Prostate gland (tissue), 2 donors: Measurements from ENCODE around the gene EXOSC2. TPM values are rescaled to one million over a fixed set of nuclear protein-coding genes. Genes with fewer than 3 reads are reported as not detected.
A peak's percentile ranks its signal among the peaks of the same experiment; 100 is the strongest.

Experiments
- DNase-seq: peaks from one replicate; pipeline ENCODE4 v3.0.0-alpha.2; 2019; ENCODE audit warnings: low spot score
- H3K27ac ChIP-seq, 2 donors: fragments of 200-600 bp; sonication (generic); 2 replicates each; pipeline ENCODE4 v1.5.1; 2017 to 2019
- H3K27me3 ChIP-seq: fragments of 200-600 bp; sonication (generic); replicated peaks from 2 replicates; pipeline ENCODE4 v1.5.1; 2019; ENCODE audit not compliant: insufficient read depth
- H3K36me3 ChIP-seq, 2 donors: fragments of 200-600 bp; sonication (generic); 1 replicate in 1 of 2; 2 replicates in 1 of 2; pipeline versions ENCODE4 v1.5.1 to v1.8.1; 2017 to 2019
- H3K4me1 ChIP-seq: fragments of 200-600 bp; sonication (generic); replicated peaks from 2 replicates; pipeline ENCODE4 v1.5.1; 2019
- H3K4me3 ChIP-seq, 2 donors: fragments of 200-600 bp; sonication (generic); 2 replicates each; pipeline ENCODE4 v1.5.1; 2017 to 2019
- H3K9me3 ChIP-seq: fragments of 200-600 bp; sonication (generic); 2 replicates; pipeline ENCODE4 v1.5.1; 2017
- CTCF ChIP-seq, 4 experiments: fragments of 200-600 bp in 2 of 4; fragments of 450-650 bp in 2 of 4; sonication (generic) in 2 of 4; IDR thresholded peaks; 1 replicate in 3 of 4; 2 replicates in 1 of 4; pipeline ENCODE4 v1.5.1; 2016 to 2019; ENCODE audit warnings: antibody characterized with exemption in 4 of 4, mild to moderate bottlenecking in 2 of 4, moderate library complexity in 2 of 4
- POLR2A ChIP-seq: fragments of 450-650 bp; IDR thresholded peaks from one replicate; pipeline ENCODE4 v1.6.1; 2016; ENCODE audit warnings: antibody characterized with exemption, mild to moderate bottlenecking
- POLR2AphosphoS5 ChIP-seq: sonication (generic); formaldehyde crosslinking; IDR thresholded peaks from one replicate; pipeline ENCODE4 v1.6.1; 2017; ENCODE audit warnings: antibody characterized with exemption
- WGBS: methylation state at CpG from one replicate; pipeline ENCODE4 v1.1.5; 2018; 5-methylcytosine and 5-hydroxymethylcytosine counted together
- intact Hi-C: fragments of 100-400 bp; cut with DNase I; formaldehyde crosslinking; loops from one replicate; pipeline ENCODE4 v1.14.2; 2022
- total RNA-seq, 2 donors: library from RNA; depleted of rRNA; stranded (reverse); fragments of >200 nt; gene quantifications; one replicate each; pipeline ENCODE4 v1.1.0, GENCODE V29; 2016

The EXOSC2 gene
- total RNA-seq, 2 donors from 2014 or later = 18.4 to 22.7 TPM

- no peaks in the 10 kb centered on the region for H3K36me3 ChIP-seq
- DNase-seq = no peak
- H3K27me3 ChIP-seq = no peaks in the 10 kb centered on the region
- TF ChIP-seq POLR2AphosphoS5 (no peak), CTCF (IDR thresholded peaks at IDR 0.05) (no peak), POLR2A (no peak)
- H3K4me1 ChIP-seq = no peaks in the 10 kb centered on the region
- intact Hi-C loops = loop anchor here (10.0 kb wide), 1 partner anchor 113 kb away; the partner anchor contains the start of gene FUBP3
- no peak overlapping the region for H3K4me3 ChIP-seq
- H3K9me3 ChIP-seq = no peaks in the 10 kb centered on the region
- H3K27ac ChIP-seq = no peak overlapping the region
- WGBS = 83% methylated on average over 2 of the region's 2 CpGs
These were observed 6.0 kb upstream of the EXOSC2 start for GRCh38 chr9:130687615-130688014.

GRCh38 chr9:130688072-130688471 is 5.5 kb upstream of the EXOSC2 start:
- H3K4me3 ChIP-seq = no peak overlapping the region
- H3K27ac ChIP-seq = no peak overlapping the region
- H3K4me1 ChIP-seq = no peaks in the 10 kb centered on the region
- DNase-seq = no peak
- WGBS = 77% methylated on average over 5 of the region's 5 CpGs
- no peaks in the 10 kb centered on the region for H3K27me3 ChIP-seq
- intact Hi-C loops = loop anchor here (10.0 kb wide), 1 partner anchor 113 kb away; the partner anchor contains the start of gene FUBP3
- TF ChIP-seq POLR2AphosphoS5 (no peak), POLR2A (no peak), CTCF (IDR thresholded peaks at IDR 0.05) (no peak)
- H3K36me3 ChIP-seq = no peaks in the 10 kb centered on the region
- no peaks in the 10 kb centered on the region for H3K9me3 ChIP-seq

GRCh38 chr9:130689572-130689936 is 4.0 kb upstream of the EXOSC2 start:
- Histone ChIP-seq H3K36me3 (no peaks in the 10 kb centered on the region), H3K27me3 (no peaks in the 10 kb centered on the region), H3K9me3 (no peaks in the 10 kb centered on the region), H3K27ac (peak overlapping the region; percentile 71 to 80), H3K4me1 (no peaks in the 10 kb centered on the region), H3K4me3 (peak overlapping the region; percentile 19 to 26)
- 25% methylated on average over 1 of the region's 1 CpG for WGBS
- no peak for DNase-seq
- intact Hi-C loops = loop anchor here (10.0 kb wide), 1 partner anchor 115 kb away; the partner anchor contains the start of gene FUBP3
- no peak for TF ChIP-seq POLR2AphosphoS5
- no peak for TF ChIP-seq CTCF (IDR thresholded peaks at IDR 0.05)
- no peak for TF ChIP-seq POLR2A

GRCh38 chr9:130689937-130690700 is 3.5 kb upstream of the EXOSC2 start:
- intact Hi-C loops = loop anchor here (10.0 kb wide), 1 partner anchor 115 kb away; the partner anchor contains the start of gene FUBP3
- H3K4me1 ChIP-seq = no peaks in the 10 kb centered on the region
- H3K9me3 ChIP-seq = no peaks in the 10 kb centered on the region
- H3K27me3 ChIP-seq = no peaks in the 10 kb centered on the region
- no peaks in the 10 kb centered on the region for H3K36me3 ChIP-seq
- peak; percentile 95 for TF ChIP-seq POLR2AphosphoS5
- peak; percentile 53 for TF ChIP-seq POLR2A
- no peak for TF ChIP-seq CTCF (IDR thresholded peaks at IDR 0.05)
- 28% methylated on average over 15 of the region's 15 CpGs for WGBS
- DNase-seq = peak; percentile 90
- peak overlapping the region; percentile 19 to 26 for H3K4me3 ChIP-seq
- H3K27ac ChIP-seq = peak overlapping the region; percentile 71 to 80

GRCh38 chr9:130692321-130692720 is 1.3 kb upstream of the EXOSC2 start:
- H3K9me3 ChIP-seq = no peaks in the 10 kb centered on the region
- TF ChIP-seq POLR2A (no peak), CTCF (IDR thresholded peaks at IDR 0.05) (no peak), POLR2AphosphoS5 (no peak)
- no peak overlapping the region for H3K4me3 ChIP-seq
- H3K36me3 ChIP-seq = no peaks in the 10 kb centered on the region
- intact Hi-C loops = no loop called here
- H3K27me3 ChIP-seq = no peaks in the 10 kb centered on the region
- no peaks in the 10 kb centered on the region for H3K4me1 ChIP-seq
- WGBS = 52% methylated on average over 25 of the region's 25 CpGs
- no peak for DNase-seq
- no peak overlapping the region for H3K27ac ChIP-seq
